HG02943 (cell line): ENCODE measurements around the gene DDO.

Source experiments
- ATAC-seq: cut with Tn5 transposase; IDR thresholded peaks from one replicate; pipeline ENCODE4 v1.9.1; 2021; ENCODE audit warnings: mild to moderate bottlenecking, low read depth, moderate library complexity; ENCODE audit not compliant: unreplicated experiment

DDO gene

DNA sequence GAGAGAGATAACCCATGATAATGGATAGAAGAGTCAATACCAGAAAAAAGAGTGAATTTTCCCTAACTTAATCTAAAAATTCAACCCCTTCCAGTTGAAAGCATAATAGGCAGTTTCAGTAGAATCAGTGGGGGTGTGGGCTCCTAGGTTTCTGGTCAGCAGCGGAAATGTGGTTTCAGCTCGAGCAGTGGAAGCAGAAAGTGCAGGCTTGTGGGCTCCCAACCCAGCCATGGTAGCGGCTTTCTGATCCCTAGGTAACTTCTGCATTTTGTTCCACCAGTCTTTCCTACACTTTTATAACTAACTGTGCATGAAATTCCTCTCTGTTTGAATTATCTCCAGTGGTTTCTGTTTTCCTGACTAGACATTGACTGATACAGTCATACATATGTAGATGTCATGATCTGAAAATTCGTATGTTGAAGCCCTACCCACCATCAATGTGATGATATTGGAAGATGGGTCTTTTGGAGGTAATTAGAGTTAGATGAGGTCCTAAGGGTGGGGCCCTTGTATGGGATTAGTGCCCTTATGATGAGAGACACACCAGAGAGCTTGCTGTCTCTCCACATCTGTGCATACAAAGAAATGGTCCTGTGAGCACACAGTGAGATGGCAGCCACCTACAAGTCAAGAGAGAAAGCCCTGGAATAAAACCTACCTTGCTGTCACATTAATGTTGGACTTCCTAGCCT lies 6.5 kb upstream of the DDO start:
- ATAC-seq, result no peak

DNA sequence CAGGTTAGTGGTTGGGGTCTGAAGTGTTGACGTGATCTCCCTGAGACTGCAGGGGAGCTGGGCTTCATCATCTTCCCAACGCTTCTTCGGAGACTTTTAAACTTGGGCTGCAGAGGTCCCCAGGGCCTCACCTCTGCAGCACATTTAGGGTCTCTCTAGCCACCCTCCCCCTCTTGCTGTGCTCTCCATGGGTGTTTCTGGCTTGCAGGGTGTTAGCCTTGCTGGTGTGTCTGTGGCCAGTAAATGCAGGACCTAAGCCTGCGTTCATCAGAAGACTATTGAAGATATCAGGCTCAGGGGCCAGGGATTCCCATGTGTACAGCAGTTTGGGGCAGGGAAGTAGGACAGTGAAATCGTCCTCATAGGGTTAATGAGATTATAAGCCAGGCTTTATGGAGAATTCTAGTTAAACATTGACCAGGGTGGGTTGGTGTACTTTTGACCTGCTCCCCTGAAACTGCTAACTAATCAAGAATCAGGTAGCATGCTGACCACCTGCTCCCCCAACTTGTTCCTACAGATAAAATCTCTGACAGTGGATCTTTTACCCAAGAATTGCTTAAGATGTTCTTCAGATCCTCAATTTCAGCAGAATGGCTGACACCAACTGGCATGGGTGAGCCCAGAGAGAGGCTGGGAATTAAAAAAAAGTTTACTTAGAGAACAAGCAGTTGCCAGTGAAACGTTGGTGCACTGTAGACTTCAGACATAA lies 3.8 kb upstream of the DDO start:
- ATAC-seq, result no peak

DNA sequence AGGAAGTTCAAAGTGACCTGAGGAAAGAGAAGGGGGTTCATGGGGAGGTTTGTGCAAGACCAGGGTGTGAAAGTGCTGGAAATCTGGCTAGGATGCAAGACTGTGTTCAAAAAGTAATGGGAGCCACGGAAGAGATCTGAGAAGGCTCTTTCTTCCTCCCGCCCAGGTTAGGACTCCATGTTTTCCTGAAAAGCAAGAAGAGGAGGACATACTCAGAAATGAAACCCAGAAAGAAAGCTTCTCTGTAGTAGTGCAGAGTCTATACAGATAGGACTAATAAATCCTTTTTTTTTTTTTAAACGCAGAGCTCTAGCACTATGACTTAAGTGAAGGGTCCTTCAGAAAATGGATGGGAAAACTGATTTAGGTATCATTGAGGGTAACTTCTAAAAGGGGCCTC lies 3.2 kb upstream of the DDO start:
- ATAC-seq, result no peak

DNA sequence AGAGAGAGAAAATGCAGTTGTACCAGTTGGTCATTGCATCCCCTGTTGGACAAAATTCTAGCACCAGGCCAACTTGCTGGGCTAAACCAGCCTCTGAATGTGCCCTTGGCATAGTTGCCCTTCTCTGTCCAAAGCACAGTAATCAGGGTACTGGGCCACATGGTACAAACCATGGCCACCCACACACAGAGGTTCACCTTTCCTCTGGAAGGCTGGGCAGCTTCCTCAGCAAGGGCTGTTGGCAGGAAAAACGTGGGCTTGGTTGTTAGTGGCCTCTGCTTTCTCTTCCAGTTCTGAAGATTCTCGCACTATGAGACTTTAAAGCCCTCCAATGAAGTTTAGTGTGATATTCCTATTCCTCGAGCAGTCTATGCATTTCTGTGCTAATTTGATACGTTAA lies 706 bp downstream of the DDO start:
- no peak for ATAC-seq

DNA sequence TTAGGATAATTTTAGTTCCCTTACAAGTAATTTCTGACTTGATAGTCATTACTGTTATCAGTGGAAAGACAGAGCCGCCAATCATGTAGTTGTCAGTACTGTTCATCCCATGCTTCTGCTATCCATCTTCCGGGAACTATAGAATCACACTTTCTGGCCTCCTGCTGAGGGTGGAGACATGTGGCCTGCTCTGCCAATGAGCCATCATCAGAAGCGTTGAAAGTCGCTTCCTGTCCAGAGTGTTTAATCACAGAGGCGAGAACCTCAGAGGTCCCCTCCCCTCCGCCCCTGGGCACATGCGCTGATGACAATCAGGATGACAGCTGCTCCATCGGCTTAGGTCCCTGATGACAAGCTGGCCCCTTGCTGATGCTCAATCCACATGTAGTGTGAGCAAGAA lies 3.0 kb downstream of the DDO start:
- no peak for ATAC-seq

DNA sequence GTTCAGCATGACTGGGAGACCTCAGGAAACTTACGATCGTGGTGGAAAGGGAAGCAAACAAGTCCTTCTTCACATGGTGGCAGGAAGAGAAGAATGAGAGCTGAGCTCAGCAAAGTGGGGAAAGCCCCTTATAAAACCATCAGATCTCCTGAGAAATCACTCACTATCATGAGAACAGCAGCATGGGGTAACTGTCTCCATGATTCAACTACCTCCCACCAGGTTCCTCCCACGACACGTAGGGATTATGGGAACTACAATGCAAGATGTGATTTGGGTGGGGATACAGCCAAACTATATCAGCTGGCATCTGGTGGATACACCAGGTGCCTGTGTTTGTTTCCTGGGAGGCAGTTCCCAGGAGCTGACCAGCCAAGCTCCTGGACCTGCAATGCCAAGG lies 4.9 kb downstream of the DDO start:
- no peak for ATAC-seq

DNA sequence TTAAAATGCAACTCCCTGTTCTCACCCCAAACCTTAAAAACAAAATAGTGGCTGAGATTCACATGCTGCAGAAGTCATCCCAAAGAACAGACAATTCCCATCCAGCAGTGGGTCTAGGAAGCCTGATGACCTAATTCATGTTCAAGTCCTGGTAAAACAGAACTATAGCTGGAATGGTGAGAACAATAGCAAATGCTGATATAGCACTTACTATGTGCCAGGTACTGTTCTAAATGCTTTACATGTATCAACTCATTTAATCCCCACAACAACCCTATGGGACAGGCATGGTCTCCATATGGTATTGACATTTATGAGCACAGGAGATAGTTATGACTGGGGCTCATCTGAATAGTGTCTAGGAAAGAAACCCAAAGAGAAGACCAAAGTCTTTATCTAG lies 5.6 kb downstream of the DDO start:
- ATAC-seq, result no peak

DNA sequence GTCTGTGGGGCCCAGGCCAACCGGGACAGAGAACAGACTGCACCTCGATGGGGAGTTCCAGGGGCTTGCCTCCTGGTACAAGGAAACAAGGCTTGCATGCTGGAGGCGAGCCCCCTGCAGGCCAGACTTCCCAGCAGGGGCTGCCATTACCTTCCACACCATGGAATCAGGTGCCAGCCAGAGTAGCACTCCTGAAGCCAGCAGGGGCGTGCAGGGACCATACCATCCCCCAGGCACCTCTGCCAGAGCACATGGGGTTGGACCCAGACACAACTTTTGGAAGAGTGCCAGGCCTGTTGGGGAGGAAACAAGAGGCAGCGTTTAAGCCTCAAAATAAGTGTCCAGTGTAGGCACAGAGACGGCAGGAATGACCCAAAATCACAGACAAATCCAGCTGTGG lies 6.5 kb downstream of the DDO start:
- no peak for ATAC-seq

DNA sequence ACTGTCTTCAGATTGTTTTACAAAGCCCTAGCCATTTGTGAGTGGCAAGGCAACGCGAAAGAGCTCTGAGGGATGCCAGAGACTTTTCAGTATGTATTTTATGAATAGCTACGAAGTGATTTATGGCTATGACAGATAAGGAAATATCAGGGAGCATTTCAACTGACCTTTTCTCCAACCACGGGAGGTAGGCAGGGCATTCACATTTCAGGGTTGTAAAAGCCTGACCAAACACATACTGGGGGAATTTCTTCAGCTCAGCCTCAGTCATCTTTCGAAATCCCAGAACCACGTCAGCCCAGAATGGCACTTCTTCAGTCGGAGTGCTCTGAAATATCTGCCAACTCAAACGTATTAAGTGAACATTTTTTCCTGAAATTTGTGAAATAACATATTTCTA lies 10.8 kb downstream of the DDO start:
- ATAC-seq, result no peak

DNA sequence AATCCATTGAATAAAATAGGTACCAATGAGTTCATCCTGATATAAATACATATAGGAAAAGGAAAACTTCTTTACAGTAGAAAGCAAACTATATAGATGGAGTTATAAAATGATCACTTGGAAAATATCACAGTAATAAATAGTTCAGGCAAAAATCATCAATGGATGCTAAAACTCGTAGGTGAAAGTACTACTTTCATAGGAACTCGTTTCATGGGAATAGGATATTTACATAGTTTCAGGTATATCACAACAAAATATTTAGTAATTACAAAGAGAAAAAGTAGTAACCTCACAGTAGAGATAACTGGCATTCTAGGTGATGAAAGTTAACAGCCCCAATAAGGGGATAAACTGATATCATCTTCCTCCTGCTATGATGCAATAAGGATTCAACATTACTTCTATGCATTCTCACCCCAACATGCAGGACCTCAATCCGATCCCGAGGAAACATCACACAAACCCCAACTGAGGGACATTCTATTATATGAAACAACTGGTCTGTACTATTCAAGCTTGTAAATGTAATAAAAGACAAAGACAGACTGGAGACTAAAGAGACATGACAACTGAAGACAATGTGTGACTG lies 13.7 kb downstream of the DDO start:
- ATAC-seq, result no peak

DNA sequence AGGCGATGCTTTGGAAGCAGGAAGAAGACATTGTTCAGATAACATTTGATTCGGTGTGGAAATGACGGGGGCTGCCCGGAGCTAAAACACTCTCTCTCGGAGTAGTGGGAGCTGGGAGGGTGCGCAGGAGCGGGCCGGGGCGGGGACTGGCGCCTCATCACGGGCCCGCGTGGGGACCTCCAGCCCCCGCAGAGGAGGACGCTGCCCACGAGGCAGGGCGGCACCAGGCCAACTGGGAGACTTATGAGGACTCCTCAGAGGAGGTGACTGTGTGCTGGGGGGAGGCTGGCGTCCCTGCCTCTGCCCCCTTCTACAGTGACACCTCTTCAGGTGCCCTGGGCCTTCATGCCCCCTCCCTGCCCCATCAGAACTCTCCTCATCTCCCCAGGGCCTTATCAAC lies 15.2 kb downstream of the DDO start:
- ATAC-seq, result no peak

DNA sequence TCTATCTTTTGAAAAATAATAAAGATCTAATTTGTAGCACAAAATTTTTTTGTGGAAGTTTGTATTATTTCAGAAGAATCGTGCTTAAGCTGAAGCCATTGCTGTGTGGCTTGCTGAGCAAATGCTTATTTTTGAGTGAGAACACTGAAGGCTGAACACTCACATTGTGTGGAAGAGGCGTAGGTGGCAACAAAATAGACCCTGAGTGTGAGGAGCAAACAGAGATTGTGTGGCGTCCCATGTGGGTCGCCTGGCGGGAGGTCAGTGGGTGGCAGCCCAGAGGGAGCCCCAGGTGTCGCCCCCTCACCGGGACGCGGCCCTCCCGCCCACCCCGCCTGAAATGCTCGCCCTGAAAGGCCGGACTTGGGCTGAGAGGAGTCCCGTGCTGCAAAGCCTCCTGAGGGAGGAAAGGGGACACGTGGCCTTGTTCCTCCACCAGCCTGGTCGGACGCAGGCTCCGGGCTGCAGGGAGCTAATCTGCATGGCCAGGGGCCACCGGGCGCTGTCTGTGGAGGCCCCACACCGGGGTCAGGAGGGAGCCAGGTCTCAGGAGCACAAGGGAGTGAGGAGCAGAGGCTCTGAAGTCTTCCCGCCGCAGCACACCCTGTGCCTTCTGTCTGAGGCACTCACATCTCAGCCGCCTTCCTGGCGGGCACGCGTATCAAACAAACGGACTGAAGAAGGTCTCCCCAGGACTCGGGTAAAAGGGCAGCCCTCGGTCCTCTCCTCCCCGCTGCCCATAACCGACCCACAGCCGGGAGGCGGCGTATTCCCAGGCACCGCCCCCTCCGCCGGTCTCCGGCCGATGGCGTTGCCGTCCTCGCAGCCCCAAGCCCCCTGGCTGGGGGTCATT lies 15.9 kb downstream of the DDO start:
- no peak for ATAC-seq

DNA sequence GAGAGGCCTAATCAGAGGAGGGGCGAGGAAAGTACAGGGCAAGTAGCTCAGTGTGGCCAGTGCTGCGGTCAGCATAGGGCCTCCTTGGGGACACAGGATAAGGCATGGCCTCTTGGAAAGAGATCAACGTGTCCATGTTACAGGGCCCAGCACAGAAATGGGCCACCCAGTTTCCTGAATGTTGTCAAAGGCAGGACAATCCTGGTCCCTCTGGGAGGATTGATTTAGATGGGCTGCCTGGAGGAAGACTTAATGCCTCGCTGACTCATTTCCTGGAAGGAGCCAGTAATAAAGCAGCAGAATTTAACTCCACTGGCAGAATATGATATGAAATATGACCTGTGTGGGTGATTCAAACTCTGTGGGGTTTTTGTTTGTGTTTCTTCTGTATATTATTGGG lies 16.6 kb downstream of the DDO start:
- ATAC-seq, result no peak

DNA sequence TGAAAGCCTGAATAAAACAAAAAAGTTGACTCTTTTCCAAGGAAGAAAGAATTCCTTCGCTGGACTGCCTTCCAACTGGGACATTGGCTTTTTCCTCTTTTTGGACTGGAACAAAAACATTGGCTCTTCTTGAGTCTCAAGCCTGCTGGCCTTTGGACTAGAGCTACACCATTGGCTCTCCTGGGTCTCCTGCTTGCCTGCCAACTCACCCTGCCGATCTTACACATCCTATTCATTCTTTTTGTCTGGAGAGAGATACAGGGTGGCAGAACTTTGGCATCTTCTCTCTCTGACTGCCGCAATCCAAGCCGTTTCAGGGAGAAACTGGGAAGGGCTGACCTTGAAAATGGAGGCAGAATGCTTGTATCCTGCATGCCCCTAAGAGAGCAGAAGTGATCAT lies 20.2 kb downstream of the DDO start:
- ATAC-seq, result no peak

DNA sequence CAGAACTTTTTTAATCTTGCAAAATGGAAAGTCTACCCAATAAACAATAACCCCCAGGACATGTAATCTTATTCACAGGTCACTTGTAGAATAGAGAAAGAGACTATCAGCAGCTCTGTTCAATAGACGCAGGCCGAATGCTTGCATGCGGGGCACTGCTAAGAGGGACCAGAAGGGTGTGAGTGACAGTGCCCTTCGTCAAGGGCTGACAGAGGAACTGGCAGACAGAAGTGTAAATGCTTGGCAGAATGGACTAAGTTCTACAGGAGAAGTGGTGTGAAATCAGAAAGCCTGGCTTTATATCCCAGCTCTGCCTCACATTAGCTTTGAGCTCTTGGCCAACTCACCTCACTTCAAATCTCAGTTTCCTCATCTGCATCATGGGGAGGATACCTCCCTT lies 21.0 kb downstream of the DDO start:
- ATAC-seq, result no peak

DNA sequence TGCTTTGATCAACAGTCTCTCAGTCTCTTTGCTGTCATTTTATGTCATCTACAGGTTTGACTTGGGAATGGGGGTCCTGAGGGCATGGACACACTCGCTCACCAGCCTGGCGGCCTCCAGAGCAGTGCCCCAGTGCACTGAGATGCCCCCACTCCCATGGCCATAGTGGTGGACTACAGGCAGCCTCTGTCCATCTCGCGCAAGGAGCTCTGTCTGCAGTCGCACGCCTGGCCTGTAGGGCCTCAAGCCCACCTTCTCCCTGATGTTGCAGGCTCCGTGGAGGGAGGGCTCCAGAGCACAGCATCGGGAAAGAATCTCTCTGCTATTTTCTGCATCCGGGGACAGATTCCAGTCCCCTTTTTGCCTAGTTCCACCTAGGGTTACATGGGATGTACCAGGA lies 22.6 kb downstream of the DDO start:
- no peak for ATAC-seq

DNA sequence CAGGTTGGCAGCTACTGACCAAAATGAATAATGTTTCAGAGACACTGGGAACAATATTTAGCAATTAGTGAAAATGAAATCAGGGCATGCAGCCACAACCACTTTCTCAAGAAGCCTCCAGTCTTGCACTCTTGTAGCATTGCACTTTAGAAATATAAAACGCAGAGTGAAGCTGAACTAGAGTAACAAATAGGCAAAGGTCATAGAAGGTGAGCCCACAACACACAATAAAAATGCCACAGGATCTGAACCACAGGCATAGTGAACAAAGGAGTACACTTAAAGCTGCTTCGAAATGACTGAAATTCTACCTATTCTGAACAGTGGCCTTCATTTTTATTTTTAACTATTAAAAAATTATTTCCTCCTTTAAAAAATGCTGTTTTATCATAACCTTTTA lies 25.0 kb downstream of the DDO start:
- ATAC-seq, result no peak

DNA sequence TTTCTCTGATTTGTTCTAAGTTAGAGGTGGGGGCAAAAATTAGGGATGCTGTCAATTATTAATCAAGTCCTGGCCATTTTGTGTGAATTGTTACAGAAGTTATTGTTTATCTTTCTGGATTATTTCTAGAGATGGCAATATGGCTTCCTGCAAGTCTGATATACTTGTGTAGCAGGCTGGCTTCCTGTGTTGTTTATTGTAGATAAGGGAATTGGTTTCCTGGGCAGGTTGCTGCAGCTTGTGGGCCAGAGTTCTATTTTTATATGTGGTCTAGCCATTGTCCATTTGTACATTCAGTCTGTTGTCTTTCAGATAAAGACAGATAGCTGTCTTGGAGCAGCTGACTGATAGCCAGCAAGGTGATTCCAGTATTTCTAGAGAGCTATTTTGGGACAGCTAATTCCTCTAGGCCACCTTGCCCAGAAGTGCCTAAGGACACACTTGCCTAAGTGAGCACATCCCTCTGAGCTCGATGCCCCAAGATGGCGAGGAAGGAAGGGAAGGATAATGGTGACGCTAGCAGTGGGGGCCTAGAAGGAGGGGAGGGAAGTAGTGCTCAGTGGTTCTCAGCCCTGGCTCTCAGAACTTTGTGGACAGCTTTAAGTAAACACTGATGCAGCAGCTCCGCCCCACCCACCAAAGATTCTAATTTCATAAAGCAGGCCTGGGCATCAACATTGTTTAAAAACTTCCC lies 25.5 kb downstream of the DDO start:
- no peak for ATAC-seq

DNA sequence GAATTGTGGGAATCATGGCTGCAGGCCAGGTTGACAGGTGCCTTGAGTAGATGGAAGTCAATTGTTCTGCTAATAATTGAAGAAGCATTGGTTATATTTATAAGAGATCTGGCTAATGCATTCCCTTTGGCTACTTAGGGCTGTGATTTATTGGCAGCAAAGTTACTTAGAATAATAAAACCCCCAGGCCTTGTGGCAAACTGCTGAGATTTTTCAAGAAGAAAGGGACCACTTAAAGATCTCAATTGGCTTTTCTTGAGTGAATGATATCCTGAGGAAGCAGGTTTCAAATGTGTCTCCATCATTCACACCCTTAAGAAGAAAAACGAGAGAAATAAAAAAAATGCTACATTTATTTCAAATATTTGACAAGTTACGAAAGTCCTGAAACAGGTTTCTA lies 27.4 kb downstream of the DDO start:
- ATAC-seq, result no peak

DNA sequence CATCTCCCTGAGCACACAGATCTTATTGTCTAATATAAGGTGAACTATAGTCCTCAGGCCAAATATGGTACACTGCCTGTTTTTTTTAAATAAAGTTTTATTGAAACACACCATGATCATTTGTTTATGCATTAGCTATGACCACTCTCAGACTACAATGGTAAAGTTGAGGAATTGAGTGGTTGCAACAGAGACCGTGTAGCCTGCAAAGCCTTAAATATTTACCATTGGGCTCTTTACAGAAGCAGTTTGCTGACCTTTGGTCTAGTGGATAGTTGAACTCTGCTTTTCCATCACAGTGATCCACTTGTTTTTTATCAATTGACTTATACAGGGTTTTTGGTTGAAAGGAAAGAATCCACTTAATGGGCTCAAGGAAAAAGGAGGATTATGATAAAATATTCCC lies 29.9 kb downstream of the DDO start:
- ATAC-seq, result no peak

DNA sequence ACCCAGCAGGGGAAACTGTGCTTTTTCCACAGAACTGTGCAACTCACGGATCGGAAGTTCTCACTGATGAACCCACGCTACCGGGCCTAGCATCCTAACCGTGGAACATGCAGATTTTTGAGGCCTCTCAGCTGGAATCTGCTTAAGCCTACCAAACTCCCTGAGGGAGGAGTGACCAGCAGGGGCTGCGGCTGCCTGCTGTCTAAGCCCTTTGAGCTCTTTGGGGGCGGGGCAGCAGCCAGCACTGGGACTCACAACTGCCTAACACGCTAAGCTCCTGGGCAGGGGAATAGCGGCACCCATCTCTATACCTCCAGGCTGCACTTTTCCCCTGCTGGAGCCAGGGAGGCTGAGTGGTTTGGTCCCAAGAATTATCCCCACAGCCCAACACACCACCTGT lies 36.8 kb downstream of the DDO start:
- ATAC-seq, result no peak
